GM12801 (cell line): ENCODE results near the gene SLC2A6.

Source experiments
- CTCF ChIP-seq: IDR thresholded peaks from one replicate; pipeline ENCODE4 v1.5.1; 2011; ENCODE audit warnings: control low read depth; ENCODE audit not compliant: insufficient read length; ENCODE audit errors: extremely low read depth

Gene SLC2A6

GRCh38 chr9:133517711-133518110 is 38.8 kb upstream of the SLC2A6 start:
- TF ChIP-seq CTCF = no peak

- no peak for TF ChIP-seq CTCF
Measured at GRCh38 chr9:133516961-133517350, 38.1 kb upstream of the SLC2A6 start.

GRCh38 chr9:133516256-133516960 is 37.5 kb upstream of the SLC2A6 start:
- TF ChIP-seq CTCF = no peak

- TF ChIP-seq CTCF = no peak
Measured at GRCh38 chr9:133515615-133516255, 36.8 kb upstream of the SLC2A6 start.

- no peak for TF ChIP-seq CTCF
Measured at GRCh38 chr9:133515240-133515610, 36.3 kb upstream of the SLC2A6 start.

- no peak for TF ChIP-seq CTCF
Measured at GRCh38 chr9:133514460-133515239, 35.8 kb upstream of the SLC2A6 start.

GRCh38 chr9:133513214-133514100 is 34.6 kb upstream of the SLC2A6 start:
- no peak for TF ChIP-seq CTCF
